ENCODE data around the gene SAMM50.

- TF ChIP-seq EZH2phosphoT487 (IDR thresholded peaks at IDR 0.05; ENCODE audit: borderline replicate concordance) (no peak), CTCF (conservative IDR thresholded peaks at IDR 0.05; ENCODE audit: low read length) (no peak)
These were observed 32.1 kb upstream of the SAMM50 start for GRCh38 chr22:43923191-43923590.

Measured in Loucy (cell line).